ENCODE results near the gene SLC16A13. TPM values are rescaled to one million over a fixed set of nuclear protein-coding genes. Genes with fewer than 3 reads are reported as not detected.

The SLC16A13 gene
- total and polyA plus RNA-seq, 9 donors = 0.12 to 2.8 (median 1.2) TPM

- Histone ChIP-seq H3K36me3 (no peaks in the 10 kb centered on the region), H3K9me3 (no peaks in the 10 kb centered on the region), H3K27ac (peak overlapping the region in 1 of 2 donors; percentile 6), H3K4me1 (ENCODE audit: insufficient read depth) (peaks cover 17% of the 10 kb centered on the region), H3K27me3 (peaks cover 4% of the 10 kb centered on the region), H3K4me3 (peak overlapping the region; percentile 13)
- intact Hi-C loops (cut with DNase I) = loop anchor here in 2 of 4 donors (5.0 to 10.0 kb wide), 2 partner anchors 133 to 250 kb away; partner anchors contain the start of genes ASGR1 (in 1 of the 2) and YBX2 (in 1 of the 2)
- 20 to 31% (median 25%) methylated on average over 43 of the region's 43 CpGs for WGBS, 3 donors
- DNase-seq = peak in 2 of 5 donors; percentile 28 to 58
- TF ChIP-seq CTCF (IDR thresholded peaks at IDR 0.05) (no peak), EP300 (IDR thresholded peaks at IDR 0.05) (no peak)
These were observed 6.0 kb downstream of the SLC16A13 start for GRCh38 chr17:7041607-7042500.

- TF ChIP-seq EP300 (IDR thresholded peaks at IDR 0.05) = no peak
- no peak for TF ChIP-seq POLR2A (IDR thresholded peaks at IDR 0.05)
- TF ChIP-seq CTCF (IDR thresholded peaks at IDR 0.05) = no peak
- Histone ChIP-seq H3K36me3 (no peaks in the 10 kb centered on the region), H3K4me3 (peak overlapping the region; percentile 13), H3K9me3 (no peaks in the 10 kb centered on the region), H3K4me1 (ENCODE audit: insufficient read depth) (peaks cover 17% of the 10 kb centered on the region), H3K27ac (no peak overlapping the region), H3K27me3 (peaks cover 4% of the 10 kb centered on the region)
- DNase-seq = peak in 1 of 5 donors; percentile 60
- WGBS, 3 donors = 4 to 9% (median 6%) methylated on average over 52 to 53 of the region's 53 CpGs
- intact Hi-C loops (cut with DNase I) = loop anchor here in 2 of 4 donors (5.0 to 10.0 kb wide), 2 partner anchors 132 to 250 kb away; partner anchors contain the start of genes ASGR1 (in 1 of the 2) and YBX2 (in 1 of the 2)
These were observed 6.8 kb downstream of the SLC16A13 start for GRCh38 chr17:7042501-7043181.

- H3K4me1 ChIP-seq (ENCODE audit: insufficient read depth) = peaks cover 17% of the 10 kb centered on the region
- no peak overlapping the region for H3K27ac ChIP-seq
- 1 to 3% (median 3%) methylated on average over 21 of the region's 21 CpGs for WGBS, 3 donors
- peak in 1 of 5 donors; percentile 34 for DNase-seq
- H3K4me3 ChIP-seq = peak overlapping the region; percentile 26
- no peaks in the 10 kb centered on the region for H3K9me3 ChIP-seq
- intact Hi-C loops (cut with DNase I) = loop anchor here in 2 of 4 donors (5.0 to 10.0 kb wide), 2 partner anchors 132 to 249 kb away; partner anchors contain the start of genes ASGR1 (in 1 of the 2) and YBX2 (in 1 of the 2)
- TF ChIP-seq POLR2A (IDR thresholded peaks at IDR 0.05) = no peak
- no peak for TF ChIP-seq CTCF (IDR thresholded peaks at IDR 0.05)
- no peak for TF ChIP-seq EP300 (IDR thresholded peaks at IDR 0.05)
- H3K36me3 ChIP-seq = no peaks in the 10 kb centered on the region
- peaks cover 4% of the 10 kb centered on the region for H3K27me3 ChIP-seq
These were observed 7.3 kb downstream of the SLC16A13 start for GRCh38 chr17:7043182-7043496.

- Histone ChIP-seq H3K9me3 (no peaks in the 10 kb centered on the region), H3K27ac (no peak within 1 kb of the TSS), H3K27me3 (peaks cover 4% of the 10 kb centered on the region), H3K4me3 (peak within 1 kb of the TSS; percentile 26), H3K36me3 (no peaks in the 10 kb centered on the region), H3K4me1 (ENCODE audit: insufficient read depth) (peaks cover 17% of the 10 kb centered on the region)
- intact Hi-C loops (cut with DNase I) = loop anchor here in 3 of 4 donors (2.0 to 10.0 kb wide), 4 partner anchors 93 to 253 kb away; partner anchors contain the start of genes ASGR1 (in 1 of the 3) and YBX2 (in 1 of the 3)
- no peak for TF ChIP-seq EP300 (IDR thresholded peaks at IDR 0.05)
- TF ChIP-seq POLR2A (IDR thresholded peaks at IDR 0.05) = no peak
- TF ChIP-seq CTCF (IDR thresholded peaks at IDR 0.05) = no peak
- DNase-seq = peak in 4 of 5 donors; percentile 42 to 74 (median 53)
- 2 to 3% (median 3%) methylated on average over 44 to 58 of the region's 58 CpGs for WGBS, 3 donors
These were observed 7.8 kb downstream of the SLC16A13 start, which contains the start of gene SLC16A11 for GRCh38 chr17:7043497-7044198. TSS of gene SLC16A11 (minus strand) at chr17:7044092. CDS start at chr17:7043513, 579 bp downstream.

All from ovary (tissue), 9 donors.